Liver (tissue), 9 donors: ENCODE data around the gene ALG3. TPM values are rescaled to one million over a fixed set of nuclear protein-coding genes. Genes with fewer than 3 reads are reported as not detected.

Experiments used
- DNase-seq: peaks from one replicate; pipeline ENCODE4 v3.0.0-alpha.2; 2017; ENCODE audit warnings: low spot score
- H3K27ac ChIP-seq, 2 donors: one replicate each; pipeline ENCODE4 v1.7.0; 2013; ENCODE audit warnings: inconsistent platforms in 2 of 2, low read length in 2 of 2, control low read depth in 1 of 2, low read depth in 1 of 2, mild to moderate bottlenecking in 1 of 2
- H3K27me3 ChIP-seq, 4 donors: one replicate each; pipeline versions ENCODE4 v1.6.1 to v1.7.0; 2013; ENCODE audit warnings: low read length in 3 of 4, inconsistent platforms in 1 of 4, mild to moderate bottlenecking in 1 of 4, moderate library complexity in 1 of 4; ENCODE audit not compliant: control insufficient read depth in 4 of 4, insufficient read depth in 4 of 4
- H3K36me3 ChIP-seq, 4 donors: one replicate each; pipeline versions ENCODE4 v1.6.1 to v1.7.0; 2013; ENCODE audit warnings: low read length in 3 of 4, mild to moderate bottlenecking in 3 of 4, low read depth in 1 of 4, moderate library complexity in 1 of 4; ENCODE audit not compliant: control insufficient read depth in 4 of 4, insufficient read depth in 3 of 4
- H3K4me1 ChIP-seq, 4 donors: one replicate each; pipeline versions ENCODE4 v1.6.1 to v1.7.0; 2013; ENCODE audit warnings: low read length in 3 of 4, mild to moderate bottlenecking in 3 of 4, moderate library complexity in 1 of 4; ENCODE audit not compliant: control insufficient read depth in 4 of 4, insufficient read depth in 4 of 4
- H3K4me3 ChIP-seq, 3 donors: one replicate each; pipeline versions ENCODE4 v1.6.1 to v1.7.0; 2013; ENCODE audit warnings: low read length in 3 of 3, control low read depth in 1 of 3, low read depth in 1 of 3, mild to moderate bottlenecking in 1 of 3
- H3K9ac ChIP-seq, 2 donors: one replicate each; pipeline ENCODE4 v1.7.0; 2013; ENCODE audit warnings: low read length in 2 of 2, mild to moderate bottlenecking in 2 of 2, moderate library complexity in 2 of 2, control low read depth in 1 of 2, low read depth in 1 of 2
- H3K9me3 ChIP-seq, 4 donors: one replicate each; pipeline versions ENCODE4 v1.6.1 to v1.7.0; 2013; ENCODE audit warnings: low read length in 3 of 4; ENCODE audit not compliant: control insufficient read depth in 4 of 4
- EGR1 ChIP-seq, 2 donors: IDR thresholded peaks; 2 replicates each; pipeline ENCODE4 v1.6.1; 2016 to 2018; ENCODE audit warnings: antibody characterized with exemption in 2 of 2, low read depth in 2 of 2
- FOXA1 ChIP-seq: IDR thresholded peaks from 2 replicates; pipeline ENCODE4 v1.6.1; 2016; ENCODE audit warnings: antibody characterized with exemption
- FOXA2 ChIP-seq: IDR thresholded peaks from 2 replicates; pipeline ENCODE4 v1.6.1; 2016; ENCODE audit warnings: antibody characterized with exemption
- GABPA ChIP-seq, 2 donors: IDR thresholded peaks in 1 of 2; conservative IDR thresholded peaks in 1 of 2; 2 replicates each; pipeline ENCODE4 v1.6.1; 2016; ENCODE audit warnings: antibody characterized with exemption in 2 of 2, mild to moderate bottlenecking in 1 of 2, moderate library complexity in 1 of 2
- HNF4A ChIP-seq, 2 donors: conservative IDR thresholded peaks; 2 replicates each; pipeline ENCODE4 v1.6.1; 2016; ENCODE audit warnings: antibody characterized with exemption in 2 of 2, mild to moderate bottlenecking in 2 of 2
- HNF4G ChIP-seq: IDR thresholded peaks from 2 replicates; pipeline ENCODE4 v1.6.1; 2016; ENCODE audit warnings: antibody characterized with exemption
- JUND ChIP-seq, 2 donors: IDR thresholded peaks; 2 replicates each; pipeline ENCODE4 v1.6.1; 2016; ENCODE audit warnings: antibody characterized with exemption in 2 of 2
- NR2F2 ChIP-seq: IDR thresholded peaks from 2 replicates; pipeline ENCODE4 v1.6.1; 2016; ENCODE audit warnings: antibody characterized with exemption
- RAD21 ChIP-seq, 2 donors: IDR thresholded peaks; 2 replicates each; pipeline ENCODE4 v1.6.1; 2016; ENCODE audit warnings: antibody characterized with exemption in 2 of 2, mild to moderate bottlenecking in 2 of 2
- RXRA ChIP-seq, 2 donors: IDR thresholded peaks; 2 replicates each; pipeline ENCODE4 v1.6.1; 2017 to 2018; ENCODE audit warnings: antibody characterized with exemption in 2 of 2, mild to moderate bottlenecking in 1 of 2
- SP1 ChIP-seq: IDR thresholded peaks from 2 replicates; pipeline ENCODE4 v1.6.1; 2018; ENCODE audit warnings: antibody characterized with exemption, mild to moderate bottlenecking
- TAF1 ChIP-seq: conservative IDR thresholded peaks from 2 replicates; pipeline ENCODE4 v1.6.1; 2016; ENCODE audit warnings: antibody characterized with exemption, mild to moderate bottlenecking
- WGBS: extraction: QIAGEN DNeasy Blood & Tissue Kit; methylation state at CpG from one replicate; pipeline ENCODE4 v1.1.7; 2013; 5-methylcytosine and 5-hydroxymethylcytosine counted together
- polyA plus RNA-seq, 2 donors: library from polyadenylated mRNA; stranded (reverse) in 1 of 2; unstranded in 1 of 2; fragments of 200-250 nt in 1 of 2; fragments of >200 nt in 1 of 2; fragmentation: Nextera tagmentation in 1 of 2; extraction: Ambion mirVana in 1 of 2; gene quantifications; one replicate each; pipeline versions ENCODE4 v1.2.1 to v1.2.3, GENCODE V29; 2013 to 2015
- total RNA-seq, 2 donors: library from RNA; depleted of rRNA; stranded (reverse); fragments of >200 nt; gene quantifications; one replicate each; pipeline ENCODE4 v1.2.3, GENCODE V29; 2014
- TF ChIP-seq, protein P1 (sequence below): fragments of 150-350 bp; IDR thresholded peaks from 2 replicates; pipeline ENCODE4 v1.5.1; 2017; ENCODE audit warnings: improper control_type of control experiment, low read depth, low read length; ENCODE audit not compliant: missing input control
- TF ChIP-seq, protein P2 (sequence below): IDR thresholded peaks from 2 replicates; pipeline ENCODE4 v1.6.1; 2016; ENCODE audit warnings: antibody characterized with exemption
- TF ChIP-seq, protein P3 (sequence below): IDR thresholded peaks from 2 replicates; pipeline ENCODE4 v1.6.1; 2016; ENCODE audit warnings: antibody characterized with exemption
- donor health status: healthy.
- donor health status: healthy.
- donor health status: healthy.
- donor health status: healthy.
- donor health status: healthy.

Gene ALG3
- total and polyA plus RNA-seq, 4 donors: 27.7 to 78.6 (median 64.5) TPM

DNA sequence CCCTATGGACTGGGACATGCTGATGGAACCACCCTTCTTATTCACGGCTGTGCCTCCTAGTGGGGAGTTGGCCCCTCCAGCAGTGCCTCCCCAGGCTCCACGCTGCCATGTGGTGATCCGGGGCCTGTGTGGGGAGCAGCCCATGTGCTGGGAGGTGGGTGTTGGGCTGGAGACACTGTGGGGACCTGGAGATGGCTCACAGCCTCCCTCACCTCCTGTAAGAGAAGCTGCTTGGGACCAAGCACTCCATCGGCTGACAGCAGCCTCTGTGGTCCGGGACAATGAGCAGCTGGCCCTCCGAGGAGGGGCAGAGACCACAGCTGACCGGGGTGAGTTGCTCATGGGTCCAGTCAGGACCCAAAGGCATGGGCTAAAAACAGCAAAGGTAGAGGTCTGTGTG is 9.1 kb downstream of the ALG3 start:
- TF ChIP-seq TAF1 (no peak), SP1 (no peak), JUND (IDR thresholded peaks at IDR 0.05) (no peak), RXRA (IDR thresholded peaks at IDR 0.05) (no peak), HNF4G (no peak), FOXA1 (no peak), NR2F2 (no peak)
- TF ChIP-seq, protein P1, sequence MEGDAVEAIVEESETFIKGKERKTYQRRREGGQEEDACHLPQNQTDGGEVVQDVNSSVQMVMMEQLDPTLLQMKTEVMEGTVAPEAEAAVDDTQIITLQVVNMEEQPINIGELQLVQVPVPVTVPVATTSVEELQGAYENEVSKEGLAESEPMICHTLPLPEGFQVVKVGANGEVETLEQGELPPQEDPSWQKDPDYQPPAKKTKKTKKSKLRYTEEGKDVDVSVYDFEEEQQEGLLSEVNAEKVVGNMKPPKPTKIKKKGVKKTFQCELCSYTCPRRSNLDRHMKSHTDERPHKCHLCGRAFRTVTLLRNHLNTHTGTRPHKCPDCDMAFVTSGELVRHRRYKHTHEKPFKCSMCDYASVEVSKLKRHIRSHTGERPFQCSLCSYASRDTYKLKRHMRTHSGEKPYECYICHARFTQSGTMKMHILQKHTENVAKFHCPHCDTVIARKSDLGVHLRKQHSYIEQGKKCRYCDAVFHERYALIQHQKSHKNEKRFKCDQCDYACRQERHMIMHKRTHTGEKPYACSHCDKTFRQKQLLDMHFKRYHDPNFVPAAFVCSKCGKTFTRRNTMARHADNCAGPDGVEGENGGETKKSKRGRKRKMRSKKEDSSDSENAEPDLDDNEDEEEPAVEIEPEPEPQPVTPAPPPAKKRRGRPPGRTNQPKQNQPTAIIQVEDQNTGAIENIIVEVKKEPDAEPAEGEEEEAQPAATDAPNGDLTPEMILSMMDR: no peak
- TF ChIP-seq, protein P2, sequence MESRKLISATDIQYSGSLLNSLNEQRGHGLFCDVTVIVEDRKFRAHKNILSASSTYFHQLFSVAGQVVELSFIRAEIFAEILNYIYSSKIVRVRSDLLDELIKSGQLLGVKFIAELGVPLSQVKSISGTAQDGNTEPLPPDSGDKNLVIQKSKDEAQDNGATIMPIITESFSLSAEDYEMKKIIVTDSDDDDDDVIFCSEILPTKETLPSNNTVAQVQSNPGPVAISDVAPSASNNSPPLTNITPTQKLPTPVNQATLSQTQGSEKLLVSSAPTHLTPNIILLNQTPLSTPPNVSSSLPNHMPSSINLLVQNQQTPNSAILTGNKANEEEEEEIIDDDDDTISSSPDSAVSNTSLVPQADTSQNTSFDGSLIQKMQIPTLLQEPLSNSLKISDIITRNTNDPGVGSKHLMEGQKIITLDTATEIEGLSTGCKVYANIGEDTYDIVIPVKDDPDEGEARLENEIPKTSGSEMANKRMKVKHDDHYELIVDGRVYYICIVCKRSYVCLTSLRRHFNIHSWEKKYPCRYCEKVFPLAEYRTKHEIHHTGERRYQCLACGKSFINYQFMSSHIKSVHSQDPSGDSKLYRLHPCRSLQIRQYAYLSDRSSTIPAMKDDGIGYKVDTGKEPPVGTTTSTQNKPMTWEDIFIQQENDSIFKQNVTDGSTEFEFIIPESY: no peak
- TF ChIP-seq, protein P3, sequence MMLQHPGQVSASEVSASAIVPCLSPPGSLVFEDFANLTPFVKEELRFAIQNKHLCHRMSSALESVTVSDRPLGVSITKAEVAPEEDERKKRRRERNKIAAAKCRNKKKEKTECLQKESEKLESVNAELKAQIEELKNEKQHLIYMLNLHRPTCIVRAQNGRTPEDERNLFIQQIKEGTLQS: no peak
- WGBS: 85% methylated on average over 7 of the region's 7 CpGs
- Histone ChIP-seq H3K4me3 (no peak overlapping the region), H3K4me1 (peaks cover 9 to 19% (median 15%) of the 10 kb centered on the region in 4 donors), H3K9me3 (no peaks in the 10 kb centered on the region), H3K36me3 (peaks cover 2 to 22% (median 13%) of the 10 kb centered on the region in 4 donors), H3K9ac (no peak overlapping the region), H3K27ac (no peak overlapping the region), H3K27me3 (no peaks in the 10 kb centered on the region)
- DNase-seq: no peak

DNA sequence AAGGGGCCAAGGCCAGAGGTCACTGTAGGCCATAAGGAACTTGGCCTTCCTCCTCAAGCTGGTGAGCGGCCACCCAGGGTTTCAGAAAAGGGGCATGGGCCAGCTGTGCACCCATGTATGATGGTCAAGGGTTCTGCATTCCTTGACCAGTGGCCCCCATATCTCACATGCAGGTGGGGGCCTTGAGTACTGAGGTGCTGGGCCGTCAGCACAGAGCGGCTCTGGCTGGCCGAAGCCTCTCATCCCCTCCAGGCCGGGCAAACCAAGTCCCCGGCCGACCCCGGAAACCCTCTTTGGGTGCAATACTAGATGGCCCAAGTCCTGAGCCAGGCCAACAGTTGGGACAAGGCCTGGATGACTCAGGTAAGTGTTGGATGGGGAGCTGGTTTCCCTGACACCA is 9.5 kb downstream of the ALG3 start:
- H3K27ac ChIP-seq: no peak overlapping the region
- H3K9me3 ChIP-seq: no peaks in the 10 kb centered on the region
- TF ChIP-seq FOXA2: no peak
- TF ChIP-seq, protein P1: no peak
- TF ChIP-seq GABPA (IDR thresholded peaks at IDR 0.05 in 1 of 2, conservative IDR thresholded peaks at IDR 0.05 in 1 of 2): no peak
- TF ChIP-seq, protein P2: no peak
- TF ChIP-seq HNF4G: no peak
- no peak for TF ChIP-seq HNF4A (conservative IDR thresholded peaks at IDR 0.05)
- no peak for TF ChIP-seq RAD21 (IDR thresholded peaks at IDR 0.05)
- TF ChIP-seq FOXA1: no peak
- no peak for TF ChIP-seq JUND (IDR thresholded peaks at IDR 0.05)
- TF ChIP-seq RXRA (IDR thresholded peaks at IDR 0.05): no peak
- TF ChIP-seq, protein P3: no peak
- TF ChIP-seq TAF1: no peak
- TF ChIP-seq NR2F2: no peak
- no peak for TF ChIP-seq EGR1 (IDR thresholded peaks at IDR 0.05; ENCODE audit: low read depth in 2 of 2)
- no peak for DNase-seq
- no peaks in the 10 kb centered on the region for H3K27me3 ChIP-seq
- peaks cover 2 to 19% (median 11%) of the 10 kb centered on the region in 4 donors for H3K36me3 ChIP-seq
- 90% methylated on average over 8 of the region's 8 CpGs for WGBS
- H3K4me3 ChIP-seq: no peak overlapping the region
- peaks cover 9 to 19% (median 15%) of the 10 kb centered on the region in 4 donors for H3K4me1 ChIP-seq
- H3K9ac ChIP-seq: no peak overlapping the region
